Fibroblast of lung (primary cell): ENCODE data around the gene UQCRFS1. TPM values are rescaled to one million over a fixed set of nuclear protein-coding genes. Genes with fewer than 3 reads are reported as not detected.
A peak's percentile ranks its signal among the peaks of the same experiment; 100 is the strongest.

Source experiments
- DNase-seq, 2 donors: peaks; one replicate each; pipeline versions ENCODE4 v3.0.0 to v3.0.0-alpha.2; 2010; ENCODE audit warnings: low read depth in 2 of 2
- H2AFZ ChIP-seq: 2 replicates; pipeline ENCODE4 v1.5.1; 2012; ENCODE audit warnings: low read length, control low read depth, inconsistent platforms
- H3K27ac ChIP-seq: 2 replicates; pipeline ENCODE4 v1.5.1; 2011; ENCODE audit warnings: low read length, control low read depth; ENCODE audit not compliant: insufficient read depth
- H3K27me3 ChIP-seq: 2 replicates; pipeline ENCODE4 v1.5.1; 2011; ENCODE audit warnings: mild to moderate bottlenecking, low read length; ENCODE audit not compliant: control insufficient read depth, insufficient read depth
- H3K36me3 ChIP-seq: 2 replicates; pipeline ENCODE4 v1.5.1; 2011; ENCODE audit warnings: low read length; ENCODE audit not compliant: control insufficient read depth, insufficient read depth
- H3K4me1 ChIP-seq: 2 replicates; pipeline ENCODE4 v1.5.1; 2011; ENCODE audit warnings: low read length; ENCODE audit not compliant: control insufficient read depth, insufficient read depth; ENCODE audit errors: extremely low read depth
- H3K4me2 ChIP-seq: 2 replicates; pipeline ENCODE4 v1.5.1; 2011; ENCODE audit warnings: low read length, control low read depth; ENCODE audit not compliant: insufficient read depth; ENCODE audit errors: extremely low read depth
- H3K4me3 ChIP-seq, 4 experiments: fragments of 200-600 bp in 1 of 4; sonication (generic) in 1 of 4; replicated peaks in 1 of 4; 2 replicates each; pipeline ENCODE4 v1.5.1; 2011 to 2016; ENCODE audit warnings: low read length in 4 of 4, low read depth in 3 of 4, mild to moderate bottlenecking in 3 of 4, control low read depth in 2 of 4, inconsistent platforms in 1 of 4, mixed read lengths in 1 of 4; ENCODE audit not compliant: insufficient read depth in 1 of 4; ENCODE audit errors: control extremely low read depth in 1 of 4
- H3K79me2 ChIP-seq: 2 replicates; pipeline ENCODE4 v1.5.1; 2012; ENCODE audit warnings: mild to moderate bottlenecking, low read length, inconsistent platforms; ENCODE audit not compliant: control insufficient read depth, insufficient read depth
- H3K9ac ChIP-seq: 2 replicates; pipeline ENCODE4 v1.5.1; 2011; ENCODE audit warnings: mild to moderate bottlenecking, low read length, control low read depth; ENCODE audit not compliant: insufficient read depth
- H3K9me3 ChIP-seq: 2 replicates; pipeline ENCODE4 v1.5.1; 2012; ENCODE audit warnings: low read depth, low read length; ENCODE audit not compliant: control insufficient read depth, insufficient read depth
- H4K20me1 ChIP-seq: 2 replicates; pipeline ENCODE4 v1.5.1; 2011; ENCODE audit warnings: low read length; ENCODE audit not compliant: control insufficient read depth, insufficient read depth; ENCODE audit errors: extremely low read depth
- CTCF ChIP-seq, 2 donors: IDR thresholded peaks in 1 of 2; conservative IDR thresholded peaks in 1 of 2; 1 replicate in 1 of 2; 2 replicates in 1 of 2; pipeline ENCODE4 v1.5.1; 2011 to 2012; ENCODE audit warnings: low read length in 2 of 2, control low read depth in 1 of 2, inconsistent platforms in 1 of 2, low read depth in 1 of 2, mild to moderate bottlenecking in 1 of 2
- EZH2 ChIP-seq: IDR thresholded peaks from 2 replicates; pipeline ENCODE4 v1.5.1; 2012; ENCODE audit warnings: low read length, control low read depth, mild to moderate bottlenecking; ENCODE audit errors: missing control alignments
- polyA plus RNA-seq, 2 donors: library from polyadenylated mRNA; depleted of rRNA in 1 of 2; stranded (reverse) in 1 of 2; unstranded in 1 of 2; fragments of >200 nt; gene quantifications; 2 replicates each; pipeline ENCODE4 v1.2.1, GENCODE V29; 2011 to 2012; ENCODE audit warnings: missing spikeins in 1 of 2
- total RNA-seq: library from RNA; depleted of rRNA; stranded (reverse); fragments of >200 nt; gene quantifications from 2 replicates; pipeline ENCODE4 v1.2.1, GENCODE V29; 2014

Gene UQCRFS1
- total and polyA plus RNA-seq, 2 donors (not counting 1 experiment from before 2014, with no cell fraction given), result 34.0 to 42.7 TPM

GRCh38 chr19:29191005-29191404 lies 21.9 kb downstream of the UQCRFS1 start:
- Histone ChIP-seq H3K36me3 (no peaks in the 10 kb centered on the region), H3K4me2 (no peak overlapping the region), H3K79me2 (no peaks in the 10 kb centered on the region), H3K4me1 (no peaks in the 10 kb centered on the region), H3K9me3 (no peaks in the 10 kb centered on the region), H3K27ac (no peak overlapping the region), H3K4me3 (no peak overlapping the region), H2AFZ (no peak overlapping the region), H4K20me1 (no peaks in the 10 kb centered on the region), H3K9ac (no peak overlapping the region), H3K27me3 (no peaks in the 10 kb centered on the region)
- TF ChIP-seq EZH2, result no peak
- no peak for TF ChIP-seq CTCF (conservative IDR thresholded peaks at IDR 0.05 in 1 of 2, IDR thresholded peaks at IDR 0.05 in 1 of 2; ENCODE audit: low read depth in 1 of 2, low read length in 2 of 2)
- no peak for DNase-seq

GRCh38 chr19:29189033-29189360 lies 24.0 kb downstream of the UQCRFS1 start:
- no peaks in the 10 kb centered on the region for H4K20me1 ChIP-seq
- H3K9me3 ChIP-seq, result no peaks in the 10 kb centered on the region
- no peak overlapping the region for H3K4me2 ChIP-seq
- DNase-seq, result peak in 1 of 2 donors; percentile 18
- H3K4me1 ChIP-seq, result no peaks in the 10 kb centered on the region
- no peak overlapping the region for H3K9ac ChIP-seq
- no peaks in the 10 kb centered on the region for H3K36me3 ChIP-seq
- no peaks in the 10 kb centered on the region for H3K27me3 ChIP-seq
- no peaks in the 10 kb centered on the region for H3K79me2 ChIP-seq
- TF ChIP-seq EZH2 (no peak), CTCF (conservative IDR thresholded peaks at IDR 0.05 in 1 of 2, IDR thresholded peaks at IDR 0.05 in 1 of 2; ENCODE audit: low read depth in 1 of 2, low read length in 2 of 2) (no peak)
- H3K4me3 ChIP-seq, result no peak overlapping the region
- H2AFZ ChIP-seq, result no peak overlapping the region
- no peak overlapping the region for H3K27ac ChIP-seq

- no peaks in the 10 kb centered on the region for H4K20me1 ChIP-seq
- no peak overlapping the region for H3K4me3 ChIP-seq
- H3K9me3 ChIP-seq, result no peaks in the 10 kb centered on the region
- no peak for DNase-seq
- H3K27ac ChIP-seq, result no peak overlapping the region
- H2AFZ ChIP-seq, result no peak overlapping the region
- no peaks in the 10 kb centered on the region for H3K4me1 ChIP-seq
- no peaks in the 10 kb centered on the region for H3K27me3 ChIP-seq
- no peaks in the 10 kb centered on the region for H3K79me2 ChIP-seq
- H3K36me3 ChIP-seq, result no peaks in the 10 kb centered on the region
- no peak overlapping the region for H3K9ac ChIP-seq
- no peak for TF ChIP-seq CTCF (conservative IDR thresholded peaks at IDR 0.05 in 1 of 2, IDR thresholded peaks at IDR 0.05 in 1 of 2; ENCODE audit: low read depth in 1 of 2, low read length in 2 of 2)
- no peak for TF ChIP-seq EZH2
- H3K4me2 ChIP-seq, result no peak overlapping the region
Measured at GRCh38 chr19:29188289-29189032, 24.5 kb downstream of the UQCRFS1 start.
